Renal cortex interstitium (tissue), 11 donors: ENCODE data around the gene NCK2. TPM values are rescaled to one million over a fixed set of nuclear protein-coding genes. Genes with fewer than 3 reads are reported as not detected.

Experiments used
- DNase-seq, 11 donors: peaks; one replicate each; pipeline ENCODE4 v3.0.0-alpha.2; 2013; ENCODE audit warnings: low read depth in 9 of 11, low spot score in 4 of 11; ENCODE audit errors: extremely low read depth in 1 of 11
- polyA plus RNA-seq, 3 donors: library from polyadenylated mRNA; unstranded; fragments of 120-200 nt; gene quantifications; one replicate each; pipeline ENCODE4 v1.2.1, GENCODE V29; 2013; ENCODE audit not compliant: insufficient read length in 3 of 3

Gene NCK2
- polyA plus RNA-seq, 3 donors = 62.9 to 81.7 (median 64.3) TPM

GRCh38 chr2:105730170-105730569, 14.5 kb upstream of the NCK2 start:
- no peak for DNase-seq

GRCh38 chr2:105731511-105731910, 13.2 kb upstream of the NCK2 start:
- DNase-seq = no peak

DNA sequence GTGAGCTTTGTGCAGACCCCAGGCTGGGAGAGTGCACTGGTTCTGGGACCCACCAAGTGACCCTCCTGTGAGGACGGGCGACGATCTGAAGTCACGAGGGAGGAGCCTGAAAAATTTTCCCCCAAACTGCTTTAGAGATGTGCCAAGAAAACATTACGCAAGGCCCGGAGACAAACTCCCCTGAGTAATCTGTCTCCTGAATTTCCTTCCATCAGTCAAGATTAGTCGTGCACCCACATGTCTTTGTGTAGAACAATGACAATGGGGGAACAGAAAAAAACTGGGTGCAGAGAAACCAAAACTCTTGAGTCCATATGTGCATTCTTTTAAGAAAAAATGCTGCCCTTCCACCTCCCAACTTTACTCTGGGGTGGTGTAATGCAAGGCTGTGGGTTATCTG, 12.6 kb upstream of the NCK2 start:
- no peak for DNase-seq

GRCh38 chr2:105732955-105733607, 11.6 kb upstream of the NCK2 start:
- no peak for DNase-seq

- DNase-seq = no peak
Measured at GRCh38 chr2:105733875-105734274, 10.8 kb upstream of the NCK2 start.

DNA sequence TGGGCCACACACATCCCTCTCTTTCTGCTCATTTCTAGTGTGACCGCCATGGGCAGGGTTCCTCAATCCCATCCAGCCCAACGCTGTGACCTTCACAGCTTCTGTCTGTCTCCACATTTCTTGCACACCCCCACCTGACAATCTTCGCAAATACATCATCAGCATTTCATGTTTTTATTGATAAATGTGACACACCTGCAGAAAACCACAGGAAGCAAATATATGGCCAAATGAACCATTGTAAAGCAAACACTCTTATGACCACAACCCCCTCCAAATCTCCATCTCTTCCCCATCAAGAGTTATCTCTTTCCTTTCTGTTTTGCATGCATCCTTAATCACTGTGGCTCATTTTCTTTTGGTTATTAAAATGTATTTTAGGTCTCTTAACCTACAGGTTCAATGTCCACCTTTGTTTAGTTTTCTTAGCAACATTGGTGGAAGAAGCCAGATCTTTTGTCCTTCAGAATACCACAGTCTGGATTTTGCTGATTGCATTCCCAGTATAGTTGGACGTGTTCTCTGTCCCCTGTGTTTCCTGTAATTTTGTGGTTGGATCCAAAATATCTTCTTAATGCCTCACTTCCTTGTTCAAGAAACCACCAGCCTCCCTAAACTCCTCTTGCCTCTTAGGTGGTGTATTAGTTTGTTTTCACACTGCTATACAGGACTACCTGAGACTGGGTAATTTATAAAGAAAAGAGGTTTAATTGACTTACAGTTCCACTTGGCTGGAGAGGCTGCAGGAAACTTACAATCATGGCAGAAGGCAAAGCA, 9.8 kb upstream of the NCK2 start:
- no peak for DNase-seq

DNA sequence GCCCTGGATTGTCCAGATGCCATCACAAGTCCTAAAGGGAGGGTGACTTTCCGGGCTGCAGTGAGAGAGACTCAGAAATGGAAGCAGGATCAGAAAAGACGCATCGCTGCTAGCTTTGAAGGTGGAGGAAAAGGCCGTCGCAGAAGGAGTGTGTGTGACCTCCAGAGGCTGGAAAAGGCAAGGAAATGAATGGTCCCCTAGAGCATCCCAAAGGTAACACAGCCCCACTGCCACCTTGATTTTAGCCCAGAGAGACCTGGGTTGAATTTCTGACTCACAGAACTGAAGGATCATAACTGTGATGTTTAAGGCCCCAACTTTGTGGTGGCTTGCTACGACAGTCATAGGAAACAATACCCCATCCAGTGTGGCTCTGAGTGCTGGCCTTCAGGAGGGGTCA, 8.6 kb upstream of the NCK2 start:
- DNase-seq = no peak

DNA sequence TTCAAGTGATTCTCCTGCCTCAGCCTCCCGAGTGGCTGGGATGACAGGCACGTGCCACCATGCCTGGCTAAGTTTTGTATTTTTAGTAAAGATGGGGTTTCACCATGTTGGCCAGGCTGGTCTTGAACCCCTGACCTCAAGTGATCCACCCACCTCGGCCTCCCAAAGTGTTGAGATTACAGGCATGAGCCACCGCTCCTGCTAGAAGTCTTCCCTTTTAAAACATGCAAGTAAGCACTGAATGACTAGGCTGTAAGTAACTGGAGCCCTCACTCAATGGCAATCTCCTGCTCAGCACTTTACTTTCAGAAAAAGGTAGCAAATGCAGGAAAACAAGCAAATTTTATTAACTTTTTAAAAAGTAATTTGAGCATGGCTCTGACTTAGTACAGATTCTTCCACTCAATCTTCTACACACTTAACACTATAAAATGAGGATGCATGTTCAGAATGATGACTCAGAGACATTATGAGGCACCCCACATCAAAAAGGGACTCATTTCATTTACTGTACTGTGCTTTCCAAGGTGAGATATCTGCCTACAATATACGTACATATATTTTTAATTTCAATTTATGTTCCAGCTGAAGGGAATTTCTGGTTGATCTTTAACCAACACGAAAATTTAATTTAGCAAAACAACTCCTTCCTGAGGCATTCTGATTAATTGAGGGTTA, 6.6 kb upstream of the NCK2 start:
- no peak for DNase-seq

DNA sequence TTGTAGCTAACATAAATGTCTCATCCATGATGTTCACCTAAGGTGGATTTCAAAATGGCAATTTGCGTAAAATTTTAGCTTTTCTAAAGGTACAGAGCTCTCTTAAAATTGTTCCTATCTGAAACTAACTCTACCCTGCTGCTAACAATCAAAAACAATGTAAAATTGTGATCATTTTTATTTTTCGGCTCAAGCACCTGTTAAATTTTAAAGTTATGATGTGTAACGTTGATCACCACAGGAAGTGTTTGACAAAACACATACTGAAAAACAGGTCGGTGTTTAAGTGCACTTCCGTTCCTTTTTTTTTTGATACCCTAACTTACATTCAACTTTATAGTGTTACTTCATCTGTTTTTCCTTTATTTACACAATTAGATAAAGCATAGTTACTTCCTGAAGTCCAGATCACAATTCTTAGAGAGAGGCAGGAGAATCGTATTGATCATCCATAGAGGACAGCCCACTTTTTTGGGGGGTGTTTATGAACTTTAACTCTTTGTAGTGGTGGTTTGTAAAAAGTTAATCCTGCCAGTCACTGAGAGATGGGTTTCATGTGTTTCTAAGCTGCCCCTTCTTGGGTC, 6.0 kb upstream of the NCK2 start:
- no peak for DNase-seq

DNA sequence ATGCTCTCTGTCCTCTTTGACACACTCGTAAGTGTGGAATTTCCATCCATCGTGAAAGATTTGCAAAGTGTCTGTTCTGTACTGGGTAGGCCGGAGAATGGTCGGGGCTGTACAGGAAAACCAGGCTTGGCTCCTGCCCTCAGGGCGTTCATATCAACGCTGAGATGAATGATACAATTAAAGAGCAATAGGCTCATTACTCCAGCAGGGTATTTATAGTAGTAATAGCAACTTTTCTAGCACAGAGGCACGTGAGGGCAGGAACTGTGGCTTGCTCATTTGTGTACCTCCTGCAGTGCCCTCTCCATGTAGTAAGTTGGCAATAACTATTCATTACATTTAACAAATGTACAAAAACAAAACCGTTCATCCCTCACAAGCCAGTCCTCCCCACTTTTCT, 5.3 kb upstream of the NCK2 start:
- no peak for DNase-seq

- DNase-seq = no peak
Measured at GRCh38 chr2:105739944-105740530, 4.7 kb upstream of the NCK2 start.

DNA sequence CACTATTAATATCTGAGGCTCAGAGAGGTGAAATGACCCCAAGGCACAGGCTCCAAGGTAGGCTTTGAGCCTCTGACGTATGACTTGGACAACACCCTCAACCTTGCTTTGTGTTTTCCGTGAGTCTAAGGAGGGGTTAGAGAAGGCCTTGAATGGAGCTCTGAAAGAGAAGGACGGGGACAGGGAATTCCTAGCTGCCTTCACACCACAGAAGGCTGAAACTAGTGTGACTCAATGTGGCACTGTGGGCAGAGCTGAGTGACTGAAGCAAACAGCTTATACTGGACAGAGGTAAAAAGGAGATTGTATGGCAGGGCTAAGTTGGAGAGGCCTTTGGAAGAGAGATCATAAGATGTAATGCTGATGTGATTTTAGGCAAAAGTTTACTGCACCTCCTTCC, 3.5 kb upstream of the NCK2 start:
- DNase-seq = no peak

- DNase-seq = no peak
Measured at GRCh38 chr2:105741617-105742016, 3.1 kb upstream of the NCK2 start.

GRCh38 chr2:105744091-105744908, 412 bp upstream of the NCK2 start:
- DNase-seq = peak in 9 of 11 donors; percentile 50 to 71 (median 60)

DNA sequence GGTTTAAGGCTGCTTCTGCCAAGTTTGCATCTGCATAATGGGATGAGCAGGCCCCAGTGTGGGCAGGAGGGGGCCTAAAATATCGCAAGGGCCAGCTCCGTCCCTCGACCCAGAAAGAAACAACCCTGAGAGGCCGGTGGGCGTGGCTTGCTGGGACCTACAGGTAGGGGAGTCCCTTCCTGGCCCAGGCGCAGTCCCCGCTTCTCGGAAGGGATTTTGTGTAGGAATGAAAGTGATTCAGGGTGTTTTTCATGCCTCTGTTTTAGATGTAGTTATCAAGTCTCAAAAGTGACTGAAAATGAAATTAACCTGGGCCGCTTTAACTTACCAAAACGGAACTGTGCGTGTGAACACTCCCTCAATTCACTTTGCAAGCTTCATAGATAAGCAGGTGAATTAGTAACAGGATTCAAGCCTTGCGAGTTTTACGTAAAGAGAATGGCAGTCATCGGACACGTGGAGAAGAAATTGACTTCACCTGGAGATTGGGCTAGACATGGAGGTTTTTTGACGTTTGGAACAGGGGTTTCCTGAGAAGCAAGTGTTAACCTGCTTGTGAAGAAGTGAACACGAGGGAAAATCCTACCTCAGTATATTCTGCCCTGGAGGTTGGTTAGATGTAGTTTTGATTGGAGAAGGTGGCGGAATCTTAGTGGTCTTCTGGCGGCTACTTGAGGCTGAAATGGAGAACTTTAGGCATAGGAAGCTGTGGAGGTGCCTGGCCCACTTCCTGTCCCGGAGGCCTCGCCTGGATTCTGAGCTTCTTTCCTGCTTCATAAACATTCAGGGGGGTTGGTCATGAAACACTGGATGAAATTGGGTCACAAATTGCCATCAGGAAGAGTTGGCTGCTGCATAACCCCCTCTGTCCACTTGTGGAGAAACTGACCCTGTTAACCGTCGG, 1.7 kb downstream of the NCK2 start:
- DNase-seq = peak in 1 of 11 donors; percentile 28

GRCh38 chr2:105747254-105747894, 2.7 kb downstream of the NCK2 start:
- no peak for DNase-seq

DNA sequence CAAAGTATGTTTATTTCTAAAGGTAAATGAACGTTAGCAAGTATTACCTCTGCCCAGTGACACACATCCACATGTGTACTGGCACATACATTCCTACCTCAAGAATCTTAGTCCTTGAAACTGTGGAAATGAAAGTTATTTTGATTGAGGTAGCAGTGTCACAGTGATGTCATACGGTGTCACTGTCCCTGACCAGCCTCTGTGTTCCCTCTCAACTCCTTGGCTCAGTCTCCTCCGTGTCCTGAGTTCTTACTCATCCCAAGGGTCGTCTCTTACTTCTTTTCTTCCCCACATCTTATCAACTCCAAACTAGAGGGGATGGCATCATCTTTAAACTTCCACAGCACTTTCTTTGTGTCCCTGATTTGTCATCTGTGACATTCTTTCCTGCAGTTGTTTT, 3.3 kb downstream of the NCK2 start:
- no peak for DNase-seq
